Measurements from ENCODE around the gene KLRF2. TPM values are rescaled to one million over a fixed set of nuclear protein-coding genes. Genes with fewer than 3 reads are reported as not detected.

KLRF2 gene
- total RNA-seq, 1 experiment from 2014 or later: not detected

DNA sequence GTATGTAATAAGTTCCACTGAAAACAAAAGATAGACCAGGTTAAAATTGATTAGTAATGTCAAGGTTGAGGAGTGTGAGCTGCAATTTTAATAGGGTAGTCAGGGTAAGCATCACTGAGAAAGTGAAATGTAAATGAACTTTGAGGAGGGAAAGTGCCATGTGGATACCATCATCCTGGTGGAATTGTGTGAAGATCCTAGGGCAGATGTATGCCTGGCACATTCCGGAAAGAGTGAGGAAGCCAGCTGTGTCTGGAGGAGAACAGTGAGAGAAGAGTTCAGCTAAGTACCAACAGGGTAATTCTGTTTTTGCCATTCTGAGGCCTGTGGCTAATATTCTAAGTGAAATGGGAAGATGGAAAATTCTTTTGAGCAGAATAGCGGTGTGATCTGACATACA, 53.7 kb downstream of the KLRF2 start:
- intact Hi-C loops (cut with micrococcal nuclease): no loop called here
- Histone ChIP-seq H3K4me1 (ENCODE audit: insufficient read depth, low read length) (0 out of 2 replicates have a peak, but pooled peaks cover 5% of the 10 kb centered on the region), H3K4me2 (ENCODE audit: low read length) (no peak overlapping the region), H3K9ac (ENCODE audit: low read length) (no peak overlapping the region), H3K9me3 (ENCODE audit: low read length) (no peaks in the 10 kb centered on the region), H3K9me2 (replicated peaks; ENCODE audit: low read length) (no peaks in the 10 kb centered on the region), H2AFZ (ENCODE audit: low read length) (no peak overlapping the region), H4K20me1 (ENCODE audit: low read length) (no peaks in the 10 kb centered on the region), H3K79me2 (ENCODE audit: low read length) (no peaks in the 10 kb centered on the region), H3K4me3 (ENCODE audit: low read length) (no peak overlapping the region), H3K27ac (ENCODE audit: low read length) (no peak overlapping the region), H3K36me3 (ENCODE audit: low read depth, low read length) (no peaks in the 10 kb centered on the region), H3F3A (ENCODE audit: low read length, unreplicated experiment) (no peaks in the 10 kb centered on the region), H3K27me3 (ENCODE audit: low read length) (0 out of 2 replicates have a peak, but pooled peaks cover 5% of the 10 kb centered on the region)
- BruUV-seq (replicated peaks): no TSS peak
- POLR2A ChIA-PET (ENCODE audit: unreplicated experiment): no interaction called here
- ATAC-seq (no peak), DNase-seq (no peak)
- TF ChIP-seq, protein P1, sequence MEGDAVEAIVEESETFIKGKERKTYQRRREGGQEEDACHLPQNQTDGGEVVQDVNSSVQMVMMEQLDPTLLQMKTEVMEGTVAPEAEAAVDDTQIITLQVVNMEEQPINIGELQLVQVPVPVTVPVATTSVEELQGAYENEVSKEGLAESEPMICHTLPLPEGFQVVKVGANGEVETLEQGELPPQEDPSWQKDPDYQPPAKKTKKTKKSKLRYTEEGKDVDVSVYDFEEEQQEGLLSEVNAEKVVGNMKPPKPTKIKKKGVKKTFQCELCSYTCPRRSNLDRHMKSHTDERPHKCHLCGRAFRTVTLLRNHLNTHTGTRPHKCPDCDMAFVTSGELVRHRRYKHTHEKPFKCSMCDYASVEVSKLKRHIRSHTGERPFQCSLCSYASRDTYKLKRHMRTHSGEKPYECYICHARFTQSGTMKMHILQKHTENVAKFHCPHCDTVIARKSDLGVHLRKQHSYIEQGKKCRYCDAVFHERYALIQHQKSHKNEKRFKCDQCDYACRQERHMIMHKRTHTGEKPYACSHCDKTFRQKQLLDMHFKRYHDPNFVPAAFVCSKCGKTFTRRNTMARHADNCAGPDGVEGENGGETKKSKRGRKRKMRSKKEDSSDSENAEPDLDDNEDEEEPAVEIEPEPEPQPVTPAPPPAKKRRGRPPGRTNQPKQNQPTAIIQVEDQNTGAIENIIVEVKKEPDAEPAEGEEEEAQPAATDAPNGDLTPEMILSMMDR (conservative IDR thresholded peaks at IDR 0.05; ENCODE audit: low read depth, low read length): no peak
- TF ChIP-seq EZH2phosphoT487 (IDR thresholded peaks at IDR 0.05; ENCODE audit: borderline replicate concordance, low read length) (no peak), EZH2 (IDR thresholded peaks at IDR 0.05; ENCODE audit: low read length, unreplicated experiment) (no peak)
- CTCF ChIA-PET: no interaction called here

DNA sequence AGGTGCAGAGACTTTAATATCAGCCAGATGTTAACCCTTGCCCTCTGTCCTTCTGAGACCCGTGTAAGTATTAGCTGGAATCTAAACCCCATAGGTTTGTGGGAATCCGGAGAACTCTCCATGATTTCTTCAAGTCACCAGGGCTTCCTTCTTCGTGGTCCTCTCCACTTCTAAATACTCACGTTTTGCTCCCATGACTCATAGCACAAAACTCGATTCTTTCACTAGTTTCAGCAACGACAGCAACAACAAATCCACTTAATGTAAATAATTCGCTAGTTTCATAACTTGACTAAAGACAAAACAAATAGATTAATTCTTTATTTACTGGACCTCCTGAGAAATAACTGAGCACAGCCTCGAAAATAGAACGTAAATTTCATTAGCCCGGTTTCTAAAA, 55.3 kb downstream of the KLRF2 start:
- no peak overlapping the region for H3K27ac ChIP-seq (ENCODE audit: low read length)
- H3K4me3 ChIP-seq (ENCODE audit: low read length): no peak overlapping the region
- CTCF ChIA-PET: no interaction called here
- H3K4me2 ChIP-seq (ENCODE audit: low read length): no peak overlapping the region
- DNase-seq: no peak
- H2AFZ ChIP-seq (ENCODE audit: low read length): no peak overlapping the region
- no peaks in the 10 kb centered on the region for H3K9me2 ChIP-seq (replicated peaks; ENCODE audit: low read length)
- H3K4me1 ChIP-seq (ENCODE audit: insufficient read depth, low read length): 0 out of 2 replicates have a peak, but pooled peaks cover 5% of the 10 kb centered on the region
- no peaks in the 10 kb centered on the region for H4K20me1 ChIP-seq (ENCODE audit: low read length)
- no peaks in the 10 kb centered on the region for H3K36me3 ChIP-seq (ENCODE audit: low read depth, low read length)
- no peaks in the 10 kb centered on the region for H3F3A ChIP-seq (ENCODE audit: low read length, unreplicated experiment)
- H3K79me2 ChIP-seq (ENCODE audit: low read length): no peaks in the 10 kb centered on the region
- intact Hi-C loops (cut with micrococcal nuclease): no loop called here
- TF ChIP-seq EZH2phosphoT487 (IDR thresholded peaks at IDR 0.05; ENCODE audit: borderline replicate concordance, low read length) (no peak), EZH2 (IDR thresholded peaks at IDR 0.05; ENCODE audit: low read length, unreplicated experiment) (no peak)
- TF ChIP-seq, protein P1 (conservative IDR thresholded peaks at IDR 0.05; ENCODE audit: low read depth, low read length): no peak
- H3K9ac ChIP-seq (ENCODE audit: low read length): no peak overlapping the region
- H3K27me3 ChIP-seq (ENCODE audit: low read length): peaks cover 4% of the 10 kb centered on the region
- no peak for ATAC-seq
- H3K9me3 ChIP-seq (ENCODE audit: low read length): no peaks in the 10 kb centered on the region
- POLR2A ChIA-PET (ENCODE audit: unreplicated experiment): no interaction called here
- no TSS peak for BruUV-seq (replicated peaks)

DNA sequence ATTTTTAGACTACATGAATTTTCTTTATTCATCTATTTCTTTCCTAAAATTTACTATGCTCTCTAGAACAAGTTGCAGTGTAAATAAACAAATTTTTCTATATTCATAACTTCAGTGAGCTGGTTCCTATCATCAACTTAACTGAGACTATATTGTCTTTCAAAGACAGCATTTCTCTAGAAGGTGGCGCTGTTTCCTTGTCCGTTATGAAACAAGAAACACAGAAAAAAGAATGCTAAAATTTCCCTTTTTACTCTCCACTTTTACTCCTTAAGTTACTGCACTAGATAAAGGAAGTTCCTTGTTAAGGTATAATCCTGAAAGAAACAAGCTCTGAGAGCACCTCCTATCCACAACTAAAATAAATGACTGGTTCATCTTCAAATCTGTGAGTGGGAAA, 59.1 kb downstream of the KLRF2 start:
- Histone ChIP-seq H3K27me3 (ENCODE audit: low read length) (peaks cover 19% of the 10 kb centered on the region), H3K9me2 (replicated peaks; ENCODE audit: low read length) (no peaks in the 10 kb centered on the region), H3K4me2 (ENCODE audit: low read length) (no peak overlapping the region), H3K9me3 (ENCODE audit: low read length) (no peaks in the 10 kb centered on the region), H3K36me3 (ENCODE audit: low read depth, low read length) (no peaks in the 10 kb centered on the region), H3F3A (ENCODE audit: low read length, unreplicated experiment) (no peaks in the 10 kb centered on the region), H3K27ac (ENCODE audit: low read length) (no peak overlapping the region), H4K20me1 (ENCODE audit: low read length) (no peaks in the 10 kb centered on the region), H3K9ac (ENCODE audit: low read length) (no peak overlapping the region), H3K4me3 (ENCODE audit: low read length) (no peak overlapping the region), H2AFZ (ENCODE audit: low read length) (no peak overlapping the region), H3K4me1 (ENCODE audit: insufficient read depth, low read length) (no peaks in the 10 kb centered on the region), H3K79me2 (ENCODE audit: low read length) (no peaks in the 10 kb centered on the region)
- TF ChIP-seq EZH2phosphoT487 (IDR thresholded peaks at IDR 0.05; ENCODE audit: borderline replicate concordance, low read length): no peak
- TF ChIP-seq EZH2 (IDR thresholded peaks at IDR 0.05; ENCODE audit: low read length, unreplicated experiment): no peak
- TF ChIP-seq, protein P1 (conservative IDR thresholded peaks at IDR 0.05; ENCODE audit: low read depth, low read length): peak; percentile 71
- ATAC-seq (no peak), DNase-seq (peak; percentile 35)
- ChIA-PET POLR2A (ENCODE audit: unreplicated experiment) (interaction anchor here (0.6 kb wide), 1 partner anchor 746 kb away, joined by 4 read pairs; no protein-coding TSS in a partner anchor), CTCF (interaction anchor here (0.8 to 1.3 kb wide), 2 partner anchors 70 to 173 kb away, joined by 3 to 11 read pairs; partner anchors contain the start of gene CLEC12B)
- intact Hi-C loops (cut with micrococcal nuclease): loop anchor here (5.0 to 10.0 kb wide), 2 partner anchors 64 to 202 kb away; no protein-coding TSS in a partner anchor
- no TSS peak for BruUV-seq (replicated peaks)
